OCI-LY3 (cell line): Measurements from ENCODE around the gene HCFC1R1.

Source experiments
- EZH2phosphoT487 ChIP-seq: fragments of 200-600 bp; shearing (Covaris generic); IDR thresholded peaks from 2 replicates; pipeline ENCODE4 v1.6.1; 2018; ENCODE audit warnings: antibody characterized with exemption, mixed run types, low read depth
- TF ChIP-seq, protein P1 (sequence below): fragments of 200-600, 300-600 bp; sonication (generic); IDR thresholded peaks from 2 replicates; pipeline ENCODE4 v1.5.1; 2014; ENCODE audit warnings: antibody characterized with exemption, low read length, low read depth

DNA sequence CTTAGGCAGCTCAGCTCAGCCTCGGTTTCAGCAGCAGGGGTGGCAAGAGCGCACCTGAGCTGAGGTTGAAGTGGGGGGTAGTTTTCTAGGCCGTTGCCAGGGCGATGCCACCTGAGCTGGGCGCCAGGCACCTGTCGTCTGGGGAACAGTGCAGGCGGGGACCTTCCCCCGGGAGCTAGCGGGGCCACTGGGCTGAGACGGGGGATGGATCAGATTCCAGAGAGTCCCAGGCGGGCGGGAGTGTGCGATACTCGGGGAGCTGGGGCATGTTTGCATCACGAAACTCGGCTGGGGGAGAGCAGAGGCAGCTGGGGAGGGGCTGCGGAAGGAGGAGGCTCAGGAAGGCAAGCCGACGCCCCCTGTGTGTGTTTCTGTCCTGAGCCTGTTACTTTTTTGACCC lies 11.5 kb downstream of the HCFC1R1 start:
- TF ChIP-seq, protein P1, sequence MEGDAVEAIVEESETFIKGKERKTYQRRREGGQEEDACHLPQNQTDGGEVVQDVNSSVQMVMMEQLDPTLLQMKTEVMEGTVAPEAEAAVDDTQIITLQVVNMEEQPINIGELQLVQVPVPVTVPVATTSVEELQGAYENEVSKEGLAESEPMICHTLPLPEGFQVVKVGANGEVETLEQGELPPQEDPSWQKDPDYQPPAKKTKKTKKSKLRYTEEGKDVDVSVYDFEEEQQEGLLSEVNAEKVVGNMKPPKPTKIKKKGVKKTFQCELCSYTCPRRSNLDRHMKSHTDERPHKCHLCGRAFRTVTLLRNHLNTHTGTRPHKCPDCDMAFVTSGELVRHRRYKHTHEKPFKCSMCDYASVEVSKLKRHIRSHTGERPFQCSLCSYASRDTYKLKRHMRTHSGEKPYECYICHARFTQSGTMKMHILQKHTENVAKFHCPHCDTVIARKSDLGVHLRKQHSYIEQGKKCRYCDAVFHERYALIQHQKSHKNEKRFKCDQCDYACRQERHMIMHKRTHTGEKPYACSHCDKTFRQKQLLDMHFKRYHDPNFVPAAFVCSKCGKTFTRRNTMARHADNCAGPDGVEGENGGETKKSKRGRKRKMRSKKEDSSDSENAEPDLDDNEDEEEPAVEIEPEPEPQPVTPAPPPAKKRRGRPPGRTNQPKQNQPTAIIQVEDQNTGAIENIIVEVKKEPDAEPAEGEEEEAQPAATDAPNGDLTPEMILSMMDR = no peak
- TF ChIP-seq EZH2phosphoT487 = no peak
